HepG2 (cell line): ENCODE measurements around the gene KLRC4.

ENCODE experiments used
- FOXK2 ChIP-seq: fragments of 450-650 bp; IDR thresholded peaks from 2 replicates; pipeline ENCODE4 v1.6.1; 2016
- JUND ChIP-seq: sonication (generic); formaldehyde crosslinking; IDR thresholded peaks from 2 replicates; pipeline ENCODE4 v1.8.0; 2022; ENCODE audit warnings: mild to moderate bottlenecking, missing genetic modification reagents
- KDM5A ChIP-seq: fragments of 200-600 bp; sonication (generic); IDR thresholded peaks from 2 replicates; pipeline ENCODE4 v1.7.0; 2018; ENCODE audit warnings: antibody characterized with exemption, mild to moderate bottlenecking, low read length, borderline replicate concordance
- MAZ ChIP-seq, 2 experiments: sonication (generic) in 1 of 2; formaldehyde crosslinking in 1 of 2; IDR thresholded peaks; 2 replicates each; pipeline versions ENCODE4 v1.5.0 to v1.6.1; 2012 to 2020; ENCODE audit warnings: low read depth in 2 of 2, mild to moderate bottlenecking in 2 of 2, borderline replicate concordance in 1 of 2, improper control_type of control experiment in 1 of 2, low read length in 1 of 2, missing genetic modification reagents in 1 of 2, moderate library complexity in 1 of 2
- POLR2A ChIP-seq, 2 experiments: IDR thresholded peaks; 2 replicates each; pipeline ENCODE4 v1.6.1; 2011; ENCODE audit warnings: low read depth in 2 of 2, low read length in 2 of 2, mild to moderate bottlenecking in 1 of 2, moderate library complexity in 1 of 2; ENCODE audit not compliant: insufficient read depth in 1 of 2
- RAD21 ChIP-seq: fragments of 450-650 bp; formaldehyde crosslinking; IDR thresholded peaks from 2 replicates; pipeline ENCODE4 v1.5.0; 2020; ENCODE audit warnings: mild to moderate bottlenecking
- SUZ12 ChIP-seq: fragments of 150-350 bp; IDR thresholded peaks from 2 replicates; pipeline ENCODE4 v1.6.1; 2014; ENCODE audit warnings: low read depth, low read length
- ZNF547 ChIP-seq: sonication (generic); formaldehyde crosslinking; IDR thresholded peaks from 2 replicates; pipeline ENCODE4 v1.5.1; 2020; ENCODE audit warnings: mild to moderate bottlenecking, missing genetic modification reagents
- ZSCAN25 ChIP-seq: sonication (generic); formaldehyde crosslinking; IDR thresholded peaks from 2 replicates; pipeline ENCODE4 v1.8.0; 2022; ENCODE audit warnings: mild to moderate bottlenecking, missing genetic modification reagents
- TF ChIP-seq, protein P1 (sequence below): sonication (generic); formaldehyde crosslinking; conservative IDR thresholded peaks from 2 replicates; pipeline ENCODE4 v1.4.0; 2020; ENCODE audit warnings: mild to moderate bottlenecking, missing genetic modification reagents, moderate library complexity
- TF ChIP-seq, protein P2 (sequence below): sonication (generic); formaldehyde crosslinking; IDR thresholded peaks from 2 replicates; pipeline ENCODE4 v1.5.0; 2020; ENCODE audit warnings: mild to moderate bottlenecking, missing genetic modification reagents, moderate library complexity
- TF ChIP-seq, protein P3 (sequence below): sonication (generic); formaldehyde crosslinking; IDR thresholded peaks from 2 replicates; pipeline ENCODE4 v1.5.0; 2020; ENCODE audit warnings: mild to moderate bottlenecking, missing genetic modification reagents
- TF ChIP-seq, protein P4 (sequence below): sonication (generic); formaldehyde crosslinking; IDR thresholded peaks from 2 replicates; pipeline ENCODE4 v1.5.0; 2020; ENCODE audit warnings: mild to moderate bottlenecking, missing genetic modification reagents

DNA sequence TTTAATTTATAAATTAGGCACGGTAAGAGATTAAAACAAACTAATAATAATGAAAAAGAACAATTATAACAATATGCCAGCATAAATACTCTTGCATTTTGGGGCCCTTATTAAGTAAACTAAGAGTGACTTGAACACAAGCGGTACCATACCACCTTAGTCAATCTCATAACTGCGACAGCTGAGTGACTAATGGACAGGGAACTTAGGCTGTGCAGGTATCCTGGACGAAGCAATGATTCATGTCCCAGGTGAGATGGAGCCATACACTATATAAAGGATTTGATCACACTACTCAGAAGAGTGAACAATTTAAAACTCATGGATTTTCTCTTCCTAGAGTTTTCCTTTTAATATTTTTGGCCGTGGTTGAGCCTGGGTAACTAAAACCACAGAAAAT lies 4.3 kb downstream of the KLRC4 start:
- TF ChIP-seq, protein P1, sequence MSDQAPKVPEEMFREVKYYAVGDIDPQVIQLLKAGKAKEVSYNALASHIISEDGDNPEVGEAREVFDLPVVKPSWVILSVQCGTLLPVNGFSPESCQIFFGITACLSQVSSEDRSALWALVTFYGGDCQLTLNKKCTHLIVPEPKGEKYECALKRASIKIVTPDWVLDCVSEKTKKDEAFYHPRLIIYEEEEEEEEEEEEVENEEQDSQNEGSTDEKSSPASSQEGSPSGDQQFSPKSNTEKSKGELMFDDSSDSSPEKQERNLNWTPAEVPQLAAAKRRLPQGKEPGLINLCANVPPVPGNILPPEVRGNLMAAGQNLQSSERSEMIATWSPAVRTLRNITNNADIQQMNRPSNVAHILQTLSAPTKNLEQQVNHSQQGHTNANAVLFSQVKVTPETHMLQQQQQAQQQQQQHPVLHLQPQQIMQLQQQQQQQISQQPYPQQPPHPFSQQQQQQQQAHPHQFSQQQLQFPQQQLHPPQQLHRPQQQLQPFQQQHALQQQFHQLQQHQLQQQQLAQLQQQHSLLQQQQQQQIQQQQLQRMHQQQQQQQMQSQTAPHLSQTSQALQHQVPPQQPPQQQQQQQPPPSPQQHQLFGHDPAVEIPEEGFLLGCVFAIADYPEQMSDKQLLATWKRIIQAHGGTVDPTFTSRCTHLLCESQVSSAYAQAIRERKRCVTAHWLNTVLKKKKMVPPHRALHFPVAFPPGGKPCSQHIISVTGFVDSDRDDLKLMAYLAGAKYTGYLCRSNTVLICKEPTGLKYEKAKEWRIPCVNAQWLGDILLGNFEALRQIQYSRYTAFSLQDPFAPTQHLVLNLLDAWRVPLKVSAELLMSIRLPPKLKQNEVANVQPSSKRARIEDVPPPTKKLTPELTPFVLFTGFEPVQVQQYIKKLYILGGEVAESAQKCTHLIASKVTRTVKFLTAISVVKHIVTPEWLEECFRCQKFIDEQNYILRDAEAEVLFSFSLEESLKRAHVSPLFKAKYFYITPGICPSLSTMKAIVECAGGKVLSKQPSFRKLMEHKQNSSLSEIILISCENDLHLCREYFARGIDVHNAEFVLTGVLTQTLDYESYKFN (CRISPR knock-in tag), result no peak
- no peak for TF ChIP-seq SUZ12
- TF ChIP-seq, protein P2, sequence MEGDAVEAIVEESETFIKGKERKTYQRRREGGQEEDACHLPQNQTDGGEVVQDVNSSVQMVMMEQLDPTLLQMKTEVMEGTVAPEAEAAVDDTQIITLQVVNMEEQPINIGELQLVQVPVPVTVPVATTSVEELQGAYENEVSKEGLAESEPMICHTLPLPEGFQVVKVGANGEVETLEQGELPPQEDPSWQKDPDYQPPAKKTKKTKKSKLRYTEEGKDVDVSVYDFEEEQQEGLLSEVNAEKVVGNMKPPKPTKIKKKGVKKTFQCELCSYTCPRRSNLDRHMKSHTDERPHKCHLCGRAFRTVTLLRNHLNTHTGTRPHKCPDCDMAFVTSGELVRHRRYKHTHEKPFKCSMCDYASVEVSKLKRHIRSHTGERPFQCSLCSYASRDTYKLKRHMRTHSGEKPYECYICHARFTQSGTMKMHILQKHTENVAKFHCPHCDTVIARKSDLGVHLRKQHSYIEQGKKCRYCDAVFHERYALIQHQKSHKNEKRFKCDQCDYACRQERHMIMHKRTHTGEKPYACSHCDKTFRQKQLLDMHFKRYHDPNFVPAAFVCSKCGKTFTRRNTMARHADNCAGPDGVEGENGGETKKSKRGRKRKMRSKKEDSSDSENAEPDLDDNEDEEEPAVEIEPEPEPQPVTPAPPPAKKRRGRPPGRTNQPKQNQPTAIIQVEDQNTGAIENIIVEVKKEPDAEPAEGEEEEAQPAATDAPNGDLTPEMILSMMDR (CRISPR knock-in tag), result no peak
- TF ChIP-seq RAD21, result no peak
- TF ChIP-seq POLR2A (IDR thresholded peaks at IDR 0.05; ENCODE audit: insufficient read depth in 1 of 2, low read depth in 2 of 2, low read length in 2 of 2), result no peak
- no peak for TF ChIP-seq JUND (CRISPR knock-in tag)
- TF ChIP-seq KDM5A, result no peak
- TF ChIP-seq MAZ (IDR thresholded peaks at IDR 0.05; ENCODE audit: borderline replicate concordance, low read depth, low read length), result no peak
- TF ChIP-seq MAZ (CRISPR knock-in tag; IDR thresholded peaks at IDR 0.05; ENCODE audit: low read depth), result no peak
- TF ChIP-seq, protein P3, sequence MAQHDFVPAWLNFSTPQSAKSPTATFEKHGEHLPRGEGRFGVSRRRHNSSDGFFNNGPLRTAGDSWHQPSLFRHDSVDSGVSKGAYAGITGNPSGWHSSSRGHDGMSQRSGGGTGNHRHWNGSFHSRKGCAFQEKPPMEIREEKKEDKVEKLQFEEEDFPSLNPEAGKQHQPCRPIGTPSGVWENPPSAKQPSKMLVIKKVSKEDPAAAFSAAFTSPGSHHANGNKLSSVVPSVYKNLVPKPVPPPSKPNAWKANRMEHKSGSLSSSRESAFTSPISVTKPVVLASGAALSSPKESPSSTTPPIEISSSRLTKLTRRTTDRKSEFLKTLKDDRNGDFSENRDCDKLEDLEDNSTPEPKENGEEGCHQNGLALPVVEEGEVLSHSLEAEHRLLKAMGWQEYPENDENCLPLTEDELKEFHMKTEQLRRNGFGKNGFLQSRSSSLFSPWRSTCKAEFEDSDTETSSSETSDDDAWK (CRISPR knock-in tag), result no peak
- TF ChIP-seq ZSCAN25 (CRISPR knock-in tag), result no peak
- no peak for TF ChIP-seq FOXK2
- TF ChIP-seq, protein P4, sequence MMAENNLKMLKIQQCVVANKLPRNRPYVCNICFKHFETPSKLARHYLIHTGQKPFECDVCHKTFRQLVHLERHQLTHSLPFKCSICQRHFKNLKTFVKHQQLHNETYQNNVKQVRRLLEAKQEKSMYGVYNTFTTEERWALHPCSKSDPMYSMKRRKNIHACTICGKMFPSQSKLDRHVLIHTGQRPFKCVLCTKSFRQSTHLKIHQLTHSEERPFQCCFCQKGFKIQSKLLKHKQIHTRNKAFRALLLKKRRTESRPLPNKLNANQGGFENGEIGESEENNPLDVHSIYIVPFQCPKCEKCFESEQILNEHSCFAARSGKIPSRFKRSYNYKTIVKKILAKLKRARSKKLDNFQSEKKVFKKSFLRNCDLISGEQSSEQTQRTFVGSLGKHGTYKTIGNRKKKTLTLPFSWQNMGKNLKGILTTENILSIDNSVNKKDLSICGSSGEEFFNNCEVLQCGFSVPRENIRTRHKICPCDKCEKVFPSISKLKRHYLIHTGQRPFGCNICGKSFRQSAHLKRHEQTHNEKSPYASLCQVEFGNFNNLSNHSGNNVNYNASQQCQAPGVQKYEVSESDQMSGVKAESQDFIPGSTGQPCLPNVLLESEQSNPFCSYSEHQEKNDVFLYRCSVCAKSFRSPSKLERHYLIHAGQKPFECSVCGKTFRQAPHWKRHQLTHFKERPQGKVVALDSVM (CRISPR knock-in tag), result no peak
- no peak for TF ChIP-seq ZNF547 (CRISPR knock-in tag)
